PC-3 (cell line): ENCODE measurements around the gene SLF1.

Source experiments
- EZH2 ChIP-seq: fragments of 300-600 bp; sonication (generic); IDR thresholded peaks from one replicate; pipeline ENCODE4 v1.6.1; 2017; ENCODE audit warnings: antibody characterized with exemption, mild to moderate bottlenecking, low read length; ENCODE audit not compliant: unreplicated experiment
- EZH2phosphoT487 ChIP-seq: fragments of 300-600 bp; sonication (generic); IDR thresholded peaks from 2 replicates; pipeline ENCODE4 v1.6.1; 2018; ENCODE audit warnings: mild to moderate bottlenecking, antibody characterized with exemption, low read length, borderline replicate concordance
- TF ChIP-seq, protein P1 (sequence below): fragments of 300-600 bp; sonication (generic); conservative IDR thresholded peaks from 2 replicates; pipeline ENCODE4 v1.5.1; 2017; ENCODE audit warnings: antibody characterized with exemption, low read depth, mild to moderate bottlenecking, low read length

DNA sequence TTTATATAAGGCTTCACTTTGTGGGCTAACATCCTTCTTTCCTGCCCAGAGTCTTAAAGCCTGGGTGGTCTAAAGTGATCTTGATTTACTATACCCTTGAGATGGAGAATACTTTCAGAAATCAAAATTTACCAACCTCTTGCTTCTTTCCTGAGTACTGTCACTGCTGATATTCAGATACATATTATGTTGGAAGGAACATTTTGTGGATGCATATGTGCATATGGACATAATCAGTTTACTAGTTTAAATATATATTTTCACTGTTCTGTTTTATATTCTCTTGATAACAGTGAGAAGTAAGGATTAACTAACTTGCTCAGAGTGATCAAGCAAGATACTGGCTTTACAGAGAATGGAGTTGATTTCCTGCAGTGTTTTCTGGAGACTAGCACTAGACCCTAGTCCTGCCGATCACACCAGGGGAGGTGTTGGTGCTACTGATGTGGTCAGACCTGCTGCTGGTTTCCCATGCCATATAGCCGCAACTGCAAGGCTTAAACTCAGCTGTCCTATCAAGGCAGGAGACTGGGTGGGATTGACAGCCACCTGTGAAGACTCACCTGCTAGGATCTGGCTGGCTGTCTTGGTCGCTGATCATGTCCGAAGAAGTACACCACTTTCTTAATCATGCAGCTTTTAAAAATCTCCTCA is 57.6 kb downstream of the SLF1 start:
- TF ChIP-seq, protein P1, sequence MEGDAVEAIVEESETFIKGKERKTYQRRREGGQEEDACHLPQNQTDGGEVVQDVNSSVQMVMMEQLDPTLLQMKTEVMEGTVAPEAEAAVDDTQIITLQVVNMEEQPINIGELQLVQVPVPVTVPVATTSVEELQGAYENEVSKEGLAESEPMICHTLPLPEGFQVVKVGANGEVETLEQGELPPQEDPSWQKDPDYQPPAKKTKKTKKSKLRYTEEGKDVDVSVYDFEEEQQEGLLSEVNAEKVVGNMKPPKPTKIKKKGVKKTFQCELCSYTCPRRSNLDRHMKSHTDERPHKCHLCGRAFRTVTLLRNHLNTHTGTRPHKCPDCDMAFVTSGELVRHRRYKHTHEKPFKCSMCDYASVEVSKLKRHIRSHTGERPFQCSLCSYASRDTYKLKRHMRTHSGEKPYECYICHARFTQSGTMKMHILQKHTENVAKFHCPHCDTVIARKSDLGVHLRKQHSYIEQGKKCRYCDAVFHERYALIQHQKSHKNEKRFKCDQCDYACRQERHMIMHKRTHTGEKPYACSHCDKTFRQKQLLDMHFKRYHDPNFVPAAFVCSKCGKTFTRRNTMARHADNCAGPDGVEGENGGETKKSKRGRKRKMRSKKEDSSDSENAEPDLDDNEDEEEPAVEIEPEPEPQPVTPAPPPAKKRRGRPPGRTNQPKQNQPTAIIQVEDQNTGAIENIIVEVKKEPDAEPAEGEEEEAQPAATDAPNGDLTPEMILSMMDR, result no peak
- TF ChIP-seq EZH2 (no peak), EZH2phosphoT487 (no peak)
